Glutamatergic neuron (in vitro differentiated cells): ENCODE measurements around the gene EFNB2. TPM values are rescaled to one million over a fixed set of nuclear protein-coding genes. Genes with fewer than 3 reads are reported as not detected.

ENCODE experiments used
- DNase-seq: peaks from one replicate; pipeline ENCODE4 v3.0.0; 2022
- H3K27ac Mint-ChIP-seq: one replicate; pipeline ENCODE4 v1.8.0; 2020; ENCODE audit warnings: mild to moderate bottlenecking, mixed read lengths, inconsistent platforms; ENCODE audit not compliant: unreplicated experiment
- H3K27me3 Mint-ChIP-seq: one replicate; pipeline ENCODE4 v1.8.0; 2020; ENCODE audit warnings: mild to moderate bottlenecking, moderate library complexity, mixed read lengths, inconsistent platforms; ENCODE audit not compliant: unreplicated experiment
- H3K36me3 Mint-ChIP-seq: one replicate; pipeline ENCODE4 v1.8.0; 2020; ENCODE audit warnings: mild to moderate bottlenecking, mixed read lengths, inconsistent platforms; ENCODE audit not compliant: unreplicated experiment
- H3K4me1 Mint-ChIP-seq: one replicate; pipeline ENCODE4 v1.8.0; 2020; ENCODE audit warnings: mild to moderate bottlenecking, low read depth, mixed read lengths, inconsistent platforms; ENCODE audit not compliant: unreplicated experiment
- H3K4me3 Mint-ChIP-seq: one replicate; pipeline ENCODE4 v1.8.0; 2020; ENCODE audit warnings: mild to moderate bottlenecking, mixed read lengths, inconsistent platforms; ENCODE audit not compliant: unreplicated experiment
- H3K9me3 Mint-ChIP-seq: one replicate; pipeline ENCODE4 v1.8.0; 2020; ENCODE audit warnings: mild to moderate bottlenecking, moderate library complexity, mixed read lengths, inconsistent platforms; ENCODE audit not compliant: unreplicated experiment
- CTCF ChIP-seq: fragments of 200-600 bp; sonication (generic); IDR thresholded peaks from one replicate; pipeline ENCODE4 v1.5.0; 2021; ENCODE audit not compliant: partially characterized antibody, unreplicated experiment
- total RNA-seq: library from RNA; stranded (reverse); fragmentation: NEBNext Ultra II Directional; extraction: Animal tissue kit (Norgen Biotek cat#: 25700); gene quantifications from one replicate; pipeline ENCODE4 v1.2.1, GENCODE V29; 2021; ENCODE audit not compliant: unreplicated experiment

The EFNB2 gene
- total RNA-seq, 1 donor from 2014 or later, result 51.1 TPM

GRCh38 chr13:106522112-106522705 is 13.3 kb downstream of the EFNB2 start:
- no peak overlapping the region for H3K4me3 Mint-ChIP-seq
- peaks cover 20% of the 10 kb centered on the region for H3K4me1 Mint-ChIP-seq
- no peak for DNase-seq
- no peak overlapping the region for H3K27ac Mint-ChIP-seq
- TF ChIP-seq CTCF, result no peak
- H3K36me3 Mint-ChIP-seq, result no peaks in the 10 kb centered on the region
- no peaks in the 10 kb centered on the region for H3K27me3 Mint-ChIP-seq
- H3K9me3 Mint-ChIP-seq, result peaks cover 2% of the 10 kb centered on the region

- Mint-ChIP-seq H3K4me1 (peaks cover 25% of the 10 kb centered on the region), H3K9me3 (peaks cover 2% of the 10 kb centered on the region), H3K27ac (no peak overlapping the region), H3K4me3 (no peak overlapping the region), H3K27me3 (no peaks in the 10 kb centered on the region), H3K36me3 (no peaks in the 10 kb centered on the region)
- no peak for TF ChIP-seq CTCF
- no peak for DNase-seq
Observed at GRCh38 chr13:106521095-106521799, 14.2 kb downstream of the EFNB2 start.

- Mint-ChIP-seq H3K27ac (no peak overlapping the region), H3K4me3 (no peak overlapping the region), H3K27me3 (no peaks in the 10 kb centered on the region), H3K36me3 (no peaks in the 10 kb centered on the region), H3K4me1 (peaks cover 27% of the 10 kb centered on the region), H3K9me3 (peaks cover 2% of the 10 kb centered on the region)
- TF ChIP-seq CTCF, result no peak
- no peak for DNase-seq
Observed at GRCh38 chr13:106520251-106521054, 15.0 kb downstream of the EFNB2 start.

GRCh38 chr13:106518512-106518911 is 16.9 kb downstream of the EFNB2 start:
- no peak overlapping the region for H3K27ac Mint-ChIP-seq
- no peak for DNase-seq
- H3K36me3 Mint-ChIP-seq, result no peaks in the 10 kb centered on the region
- no peak for TF ChIP-seq CTCF
- peaks cover 2% of the 10 kb centered on the region for H3K9me3 Mint-ChIP-seq
- no peaks in the 10 kb centered on the region for H3K27me3 Mint-ChIP-seq
- H3K4me3 Mint-ChIP-seq, result no peak overlapping the region
- H3K4me1 Mint-ChIP-seq, result peaks cover 39% of the 10 kb centered on the region
